Testis (tissue), 2 donors: ENCODE results near the gene TASP1.

ENCODE experiments used
- POLR2A ChIP-seq: fragments of 450-650 bp; IDR thresholded peaks from one replicate; pipeline ENCODE4 v1.6.1; 2017; ENCODE audit warnings: antibody characterized with exemption, mild to moderate bottlenecking, moderate library complexity
- TF ChIP-seq, protein P1 (sequence below), 3 experiments: fragments of 450-650 bp in 2 of 3; fragments of 200-600 bp in 1 of 3; sonication (generic) in 1 of 3; IDR thresholded peaks; one replicate each; pipeline ENCODE4 v1.5.1; 2016 to 2019; ENCODE audit warnings: antibody characterized with exemption in 3 of 3, mild to moderate bottlenecking in 2 of 3, moderate library complexity in 1 of 3

DNA sequence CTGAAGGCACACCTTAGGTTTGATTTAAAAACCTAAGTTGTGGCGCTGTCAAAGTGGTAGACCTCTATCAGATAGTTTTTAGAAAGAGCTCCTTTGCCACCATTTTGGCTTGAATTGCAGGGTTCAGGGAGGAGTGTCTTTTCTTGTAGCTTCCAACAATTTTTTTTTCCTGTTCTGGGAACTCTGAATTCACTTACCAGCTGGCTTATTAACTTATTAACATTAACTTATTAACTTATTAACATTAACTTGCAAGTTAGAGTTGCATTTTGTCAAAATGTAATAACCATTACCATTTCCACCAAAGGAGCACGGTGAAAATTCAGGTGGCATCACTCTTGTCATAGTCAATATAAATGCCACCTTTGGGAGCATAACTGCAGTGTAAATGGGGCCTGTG lies 235.7 kb downstream of the TASP1 start:
- TF ChIP-seq, protein P1, sequence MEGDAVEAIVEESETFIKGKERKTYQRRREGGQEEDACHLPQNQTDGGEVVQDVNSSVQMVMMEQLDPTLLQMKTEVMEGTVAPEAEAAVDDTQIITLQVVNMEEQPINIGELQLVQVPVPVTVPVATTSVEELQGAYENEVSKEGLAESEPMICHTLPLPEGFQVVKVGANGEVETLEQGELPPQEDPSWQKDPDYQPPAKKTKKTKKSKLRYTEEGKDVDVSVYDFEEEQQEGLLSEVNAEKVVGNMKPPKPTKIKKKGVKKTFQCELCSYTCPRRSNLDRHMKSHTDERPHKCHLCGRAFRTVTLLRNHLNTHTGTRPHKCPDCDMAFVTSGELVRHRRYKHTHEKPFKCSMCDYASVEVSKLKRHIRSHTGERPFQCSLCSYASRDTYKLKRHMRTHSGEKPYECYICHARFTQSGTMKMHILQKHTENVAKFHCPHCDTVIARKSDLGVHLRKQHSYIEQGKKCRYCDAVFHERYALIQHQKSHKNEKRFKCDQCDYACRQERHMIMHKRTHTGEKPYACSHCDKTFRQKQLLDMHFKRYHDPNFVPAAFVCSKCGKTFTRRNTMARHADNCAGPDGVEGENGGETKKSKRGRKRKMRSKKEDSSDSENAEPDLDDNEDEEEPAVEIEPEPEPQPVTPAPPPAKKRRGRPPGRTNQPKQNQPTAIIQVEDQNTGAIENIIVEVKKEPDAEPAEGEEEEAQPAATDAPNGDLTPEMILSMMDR (IDR thresholded peaks at IDR 0.05): no peak
- TF ChIP-seq POLR2A: no peak
